Left hindlimb (tissue), 1 donor: ENCODE measurements around the gene ZNF790.
"Not testable (repeated sequence)": the region's sequence is repeated elsewhere in the genome, so short reads cannot be mapped to it uniquely, and the experiment has no call there.

Experiments
- DNase-seq: peaks from one replicate; pipeline ENCODE4 v3.0.0-alpha.2; 2018

The ZNF790 gene

GRCh38 chr19:36837906-36838783 lies at the start of gene ZNF790:
Gene ZNF790 (minus strand): TSS chr19:36838387. CDS start chr19:36825619, 12,768 bp downstream.
- peak; percentile 95 for DNase-seq

- DNase-seq = no peak
Observed at GRCh38 chr19:36876993-36877938, 39.1 kb upstream of the ZNF790 start.

- no peak for DNase-seq
Observed at GRCh38 chr19:36851898-36852297, 13.7 kb upstream of the ZNF790 start.

- DNase-seq = peak; percentile 95
Observed at GRCh38 chr19:36850559-36851442, 12.6 kb upstream of the ZNF790 start, which contains the start of gene ZNF345. Gene ZNF345 (plus strand): TSS chr19:36850876. CDS start chr19:36876831, 25,955 bp downstream.

GRCh38 chr19:36849701-36850558 lies 11.7 kb upstream of the ZNF790 start:
- DNase-seq = peak; percentile 93

- no peak for DNase-seq
Observed at GRCh38 chr19:36847968-36848367, 9.8 kb upstream of the ZNF790 start.

GRCh38 chr19:36838784-36839324 lies 667 bp upstream of the ZNF790 start:
- DNase-seq = no peak

- DNase-seq = no peak
Observed at GRCh38 chr19:36837176-36837905, 846 bp downstream of the ZNF790 start.

- DNase-seq = no peak
Observed at GRCh38 chr19:36833430-36833829, 4.8 kb downstream of the ZNF790 start.

GRCh38 chr19:36821758-36822157 lies 16.4 kb downstream of the ZNF790 start:
- no peak for DNase-seq

- DNase-seq = no peak
Observed at GRCh38 chr19:36819130-36819630, 19.0 kb downstream of the ZNF790 start.

GRCh38 chr19:36807029-36807428 lies 31.2 kb downstream of the ZNF790 start:
- no peak for DNase-seq

GRCh38 chr19:36805364-36805763 lies 32.8 kb downstream of the ZNF790 start:
- no peak for DNase-seq

GRCh38 chr19:36797786-36798108 lies 40.4 kb downstream of the ZNF790 start:
- no peak for DNase-seq

GRCh38 chr19:36796714-36796992 lies 41.5 kb downstream of the ZNF790 start:
- DNase-seq = peak; percentile 42

GRCh38 chr19:36791420-36792141 lies 46.6 kb downstream of the ZNF790 start:
- DNase-seq = not testable (repeated sequence)

- DNase-seq = peak; percentile 49
Observed at GRCh38 chr19:36775768-36776167, 62.4 kb downstream of the ZNF790 start.

GRCh38 chr19:36773223-36773579 lies 65.0 kb downstream of the ZNF790 start:
- no peak for DNase-seq

GRCh38 chr19:36772311-36773222 lies 65.6 kb downstream of the ZNF790 start, which contains the start of gene ZNF850:
Gene ZNF850 (minus strand): TSS chr19:36772807. CDS start chr19:36762606, 10,201 bp downstream.
- DNase-seq = peak; percentile 95
